ENCODE results near the gene VPS13D.
"Not testable (repeated sequence)": the region's sequence is repeated elsewhere in the genome, so short reads cannot be mapped to it uniquely, and the experiment has no call there.

The VPS13D gene

GRCh38 chr1:12370333-12370975 lies 140.6 kb downstream of the VPS13D start:
- DNase-seq (ENCODE audit: low read depth, low spot score), result no peak

- DNase-seq (ENCODE audit: low read depth, low spot score), result no peak
These were observed 141.2 kb downstream of the VPS13D start for GRCh38 chr1:12371053-12371452.

DNA sequence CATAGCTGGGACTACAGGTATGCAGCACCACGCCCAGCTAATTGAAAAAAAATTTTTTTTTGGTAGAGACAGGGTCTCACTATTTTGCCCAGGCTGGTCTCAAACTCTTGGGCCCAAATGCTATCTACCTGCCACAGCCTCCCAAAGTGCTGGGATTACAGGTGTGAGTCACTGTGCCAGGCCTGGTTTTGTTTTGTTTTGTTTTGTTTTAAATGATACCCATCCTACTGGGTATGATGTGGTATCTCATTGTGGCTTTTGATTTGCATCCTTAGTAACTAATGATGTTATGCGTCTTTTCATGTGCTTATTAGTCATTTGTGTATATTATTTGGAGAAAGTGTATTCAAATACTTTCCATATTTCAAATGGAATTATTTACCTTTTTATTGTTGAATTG lies 142.3 kb downstream of the VPS13D start:
- no peak for DNase-seq (ENCODE audit: low read depth, low spot score)

DNA sequence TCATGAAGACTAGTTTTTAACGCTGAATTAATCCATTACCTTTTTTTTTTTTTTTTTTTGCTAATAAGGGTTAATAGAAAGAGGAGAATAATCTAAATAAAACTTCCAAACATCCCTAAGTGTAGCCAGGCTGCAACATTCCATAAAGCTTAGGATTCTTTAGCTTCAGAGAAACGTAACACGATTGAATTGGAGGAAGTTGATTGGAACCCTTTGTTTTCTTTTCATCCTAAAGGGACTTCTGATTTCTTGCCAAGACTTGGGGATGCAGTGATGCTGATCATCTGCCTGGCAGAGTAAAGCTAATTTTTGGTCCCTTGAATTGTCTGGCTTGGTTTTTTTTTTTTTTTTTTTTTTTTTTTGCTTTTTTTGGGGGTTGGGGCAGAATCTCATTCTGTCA lies 142.9 kb downstream of the VPS13D start:
- no peak for DNase-seq (ENCODE audit: low read depth, low spot score)

DNA sequence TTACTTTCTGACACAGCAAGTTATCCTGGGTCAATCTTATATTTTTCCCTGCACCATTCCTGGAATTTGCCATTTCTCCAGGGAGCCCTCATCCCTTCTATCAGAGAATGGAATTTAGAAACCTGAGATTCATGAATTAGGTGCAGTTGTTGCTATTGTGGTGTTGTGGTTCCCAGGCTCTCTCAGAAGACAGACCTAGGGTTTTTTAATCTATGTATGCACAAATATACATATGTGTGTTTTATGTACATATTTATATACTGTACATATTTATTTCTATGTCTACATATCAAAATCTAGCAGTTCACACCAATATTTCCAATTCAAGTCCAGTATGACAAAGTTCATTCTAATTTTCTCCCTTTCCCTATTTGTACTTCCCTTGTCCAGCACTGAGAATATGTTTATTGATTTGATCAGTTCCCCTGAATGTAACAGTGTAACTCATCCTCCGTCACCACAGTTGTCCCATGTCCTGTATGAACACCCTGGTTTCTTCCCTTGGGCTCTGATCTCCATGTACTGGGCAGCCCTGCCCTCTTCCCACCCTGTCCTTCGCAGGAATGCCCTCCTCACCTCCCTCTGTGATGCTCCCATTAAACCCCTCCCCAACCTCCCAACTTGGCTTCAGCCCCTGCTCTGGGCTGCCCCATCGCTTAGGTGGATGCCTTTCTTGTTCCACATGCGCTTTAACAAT lies 145.5 kb downstream of the VPS13D start:
- DNase-seq (ENCODE audit: low read depth, low spot score), result no peak

DNA sequence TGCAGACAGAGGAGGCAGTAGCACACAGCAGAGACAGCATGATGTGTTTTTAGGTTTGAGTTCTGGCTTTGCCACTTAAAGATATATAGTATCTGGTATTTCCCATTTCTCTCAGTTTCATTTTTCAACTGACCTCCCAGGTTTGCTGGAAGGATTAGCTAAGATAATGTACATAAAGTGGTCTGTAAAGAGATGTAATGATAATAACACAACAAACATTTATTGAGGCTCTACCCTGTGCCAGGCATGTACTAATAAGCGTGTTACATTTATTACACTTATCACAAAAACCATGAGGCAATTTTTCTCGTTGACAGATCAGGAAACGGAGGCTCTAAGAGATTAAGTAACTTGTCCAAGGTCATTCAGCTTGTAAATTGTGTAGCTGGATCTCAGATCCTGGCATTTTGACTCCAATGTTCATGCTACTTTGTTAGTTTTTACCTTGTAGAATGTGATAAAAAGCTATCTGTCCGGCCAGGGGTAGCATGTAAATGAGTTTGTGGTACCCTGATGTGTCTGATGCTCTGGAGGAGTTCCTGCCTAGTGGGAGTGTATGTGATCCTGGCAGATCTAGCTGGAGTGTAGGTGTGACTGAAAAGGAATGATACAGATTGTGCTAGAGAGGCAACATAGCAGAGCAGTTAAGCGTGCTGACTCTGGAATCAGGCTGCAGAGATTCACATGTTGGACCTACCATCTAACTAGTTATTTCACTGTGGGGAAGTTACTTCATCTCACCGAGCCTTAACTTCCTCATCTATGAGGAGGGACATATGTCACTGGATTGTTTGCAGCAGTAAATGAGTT lies 146.6 kb downstream of the VPS13D start:
- no peak for DNase-seq (ENCODE audit: low read depth, low spot score)

- DNase-seq (ENCODE audit: low read depth, low spot score), result no peak
These were observed 150.8 kb downstream of the VPS13D start for GRCh38 chr1:12380326-12381249.

DNA sequence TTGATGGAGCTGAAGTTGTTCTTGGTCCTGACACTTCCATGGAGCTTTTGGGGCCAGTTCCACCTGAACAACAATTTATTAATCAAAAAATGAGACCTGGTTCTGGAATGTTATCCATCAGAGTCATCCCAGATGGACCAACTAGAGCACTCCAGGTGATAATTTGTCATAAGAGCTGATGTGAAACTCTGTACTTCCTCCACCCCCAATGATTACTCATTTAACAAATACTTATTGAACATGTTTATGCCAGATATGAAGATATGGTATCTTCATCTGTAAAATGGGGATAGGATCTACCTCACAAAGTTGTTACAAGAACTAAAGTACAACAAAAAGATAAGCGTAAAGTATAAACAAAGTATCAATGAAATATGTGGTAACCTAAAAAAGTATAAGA lies 153.2 kb downstream of the VPS13D start:
- no peak for DNase-seq (ENCODE audit: low read depth, low spot score)

- no peak for DNase-seq (ENCODE audit: low read depth, low spot score)
These were observed 154.0 kb downstream of the VPS13D start for GRCh38 chr1:12383786-12384185.

GRCh38 chr1:12384836-12385456 lies 155.1 kb downstream of the VPS13D start:
- DNase-seq (ENCODE audit: low read depth, low spot score), result no peak

- DNase-seq (ENCODE audit: low read depth, low spot score), result no peak
These were observed 156.3 kb downstream of the VPS13D start for GRCh38 chr1:12386130-12386529.

- DNase-seq (ENCODE audit: low read depth, low spot score), result no peak
These were observed 157.8 kb downstream of the VPS13D start for GRCh38 chr1:12387641-12388040.

GRCh38 chr1:12390296-12390695 lies 160.5 kb downstream of the VPS13D start:
- DNase-seq (ENCODE audit: low read depth, low spot score), result not testable (repeated sequence)

GRCh38 chr1:12397462-12398450 lies 167.9 kb downstream of the VPS13D start:
- no peak for DNase-seq (ENCODE audit: low read depth, low spot score)

DNA sequence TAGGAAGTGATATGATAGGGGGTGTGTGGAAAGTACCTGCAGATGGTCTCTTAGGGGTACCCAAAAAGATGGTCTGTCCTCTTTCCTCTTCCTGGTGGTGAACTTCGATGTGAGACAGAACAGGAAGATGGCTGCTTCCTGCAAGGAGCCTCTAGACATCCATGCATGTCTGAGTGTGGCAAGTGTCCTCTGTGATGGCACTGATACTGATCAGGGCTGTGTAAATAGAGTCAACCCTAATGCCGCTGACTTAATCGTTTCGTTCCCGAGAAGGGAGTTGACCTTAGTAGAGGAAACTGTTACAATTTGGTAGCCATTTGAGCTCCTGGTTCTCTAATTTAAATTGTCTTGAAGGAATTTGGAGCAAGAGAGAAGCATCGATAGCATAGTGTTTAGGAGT lies 168.6 kb downstream of the VPS13D start:
- no peak for DNase-seq (ENCODE audit: low read depth, low spot score)

- no peak for DNase-seq (ENCODE audit: low read depth, low spot score)
These were observed 170.3 kb downstream of the VPS13D start for GRCh38 chr1:12400027-12400693.

GRCh38 chr1:12402159-12402673 lies 172.4 kb downstream of the VPS13D start:
- no peak for DNase-seq (ENCODE audit: low read depth, low spot score)

- DNase-seq (ENCODE audit: low read depth, low spot score), result no peak
These were observed 173.0 kb downstream of the VPS13D start for GRCh38 chr1:12402842-12403241.

DNA sequence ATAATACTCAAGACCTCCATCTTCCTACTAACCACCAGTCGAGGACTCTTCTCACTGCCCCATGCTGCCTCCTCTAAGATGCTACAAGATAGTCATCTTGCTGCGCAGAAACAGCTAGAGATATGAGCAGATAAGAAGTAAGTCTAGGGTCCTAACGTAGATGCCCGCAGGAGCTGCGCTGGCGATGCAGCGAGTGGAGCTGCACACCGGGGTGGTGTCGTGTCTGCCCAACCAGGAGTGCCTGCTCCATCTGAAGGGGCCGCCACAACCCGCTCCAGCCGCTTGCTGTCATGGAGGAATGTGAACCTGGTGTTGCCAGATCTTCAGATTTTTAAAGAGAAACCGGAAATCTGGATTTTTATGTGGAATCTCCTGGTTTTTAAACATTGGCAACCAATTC lies 175.1 kb downstream of the VPS13D start:
- no peak for DNase-seq (ENCODE audit: low read depth, low spot score)
